Sigmoid colon (tissue), 7 donors: ENCODE data around the gene PRDM11. TPM values are rescaled to one million over a fixed set of nuclear protein-coding genes. Genes with fewer than 3 reads are reported as not detected.

Experiments
- DNase-seq: peaks from one replicate; pipeline ENCODE4 v3.0.0-alpha.2; 2019
- H3K27ac ChIP-seq, 4 donors: fragments of 200-600 bp; sonication (generic); one replicate each; pipeline ENCODE4 v1.5.1; 2016 to 2019; ENCODE audit warnings: mild to moderate bottlenecking in 1 of 4
- H3K27me3 ChIP-seq, 3 donors: fragments of 200-600 bp; sonication (generic); one replicate each; pipeline ENCODE4 v1.5.1; 2019; ENCODE audit warnings: mild to moderate bottlenecking in 1 of 3
- H3K36me3 ChIP-seq, 4 donors: fragments of 200-600 bp; sonication (generic); one replicate each; pipeline ENCODE4 v1.5.1; 2016 to 2019
- H3K4me1 ChIP-seq, 4 donors: fragments of 200-600 bp; sonication (generic); one replicate each; pipeline ENCODE4 v1.5.1; 2017 to 2019
- H3K4me3 ChIP-seq, 4 donors: fragments of 200-600 bp; sonication (generic); one replicate each; pipeline ENCODE4 v1.5.1; 2017 to 2019; ENCODE audit warnings: mild to moderate bottlenecking in 2 of 4, moderate library complexity in 1 of 4
- H3K9me3 ChIP-seq, 4 donors: fragments of 200-600 bp in 3 of 4; sonication (generic) in 3 of 4; one replicate each; pipeline versions ENCODE4 v1.5.1 to v1.6.1; 2013 to 2019
- CTCF ChIP-seq, 4 experiments: fragments of 450-650 bp in 3 of 4; fragments of 200-600 bp in 1 of 4; IDR thresholded peaks; one replicate each; pipeline ENCODE4 v1.5.1; 2016 to 2019; ENCODE audit warnings: antibody characterized with exemption in 4 of 4, mild to moderate bottlenecking in 3 of 4, moderate library complexity in 2 of 4
- EP300 ChIP-seq, 4 donors: sonication (generic); formaldehyde crosslinking; IDR thresholded peaks; one replicate each; pipeline ENCODE4 v1.6.1; 2017; ENCODE audit warnings: antibody characterized with exemption in 4 of 4
- POLR2A ChIP-seq, 2 donors: fragments of 450-650 bp; IDR thresholded peaks; one replicate each; pipeline ENCODE4 v1.6.1; 2016; ENCODE audit warnings: antibody characterized with exemption in 2 of 2, mild to moderate bottlenecking in 2 of 2, moderate library complexity in 2 of 2
- POLR2AphosphoS5 ChIP-seq, 4 donors: sonication (generic); formaldehyde crosslinking; IDR thresholded peaks; one replicate each; pipeline ENCODE4 v1.6.1; 2017; ENCODE audit warnings: antibody characterized with exemption in 4 of 4
- WGBS, 2 donors: extraction: QIAGEN DNeasy Blood & Tissue Kit; methylation state at CpG; one replicate each; pipeline ENCODE4 v1.1.7; 2013; 5-methylcytosine and 5-hydroxymethylcytosine counted together
- intact Hi-C: fragments of 100-400 bp; cut with DNase I; formaldehyde crosslinking; loops from one replicate; pipeline ENCODE4 v1.15.1; 2023
- polyA plus RNA-seq, 3 donors: library from polyadenylated mRNA; stranded (reverse); fragments of 200-250 nt; gene quantifications; one replicate each; pipeline ENCODE4 v1.2.3, GENCODE V29; 2013
- total RNA-seq, 4 donors: library from RNA; depleted of rRNA; stranded (reverse); fragments of >200 nt; gene quantifications; one replicate each; pipeline ENCODE4 v1.1.0, GENCODE V29; 2016
- donor health status: healthy with polysubstance abuse.
- donor health status: Bipolar disorder and iron deficiency.
- donor health status: healthy.

Gene PRDM11
- total and polyA plus RNA-seq, 7 donors = 0.92 to 23.2 (median 12.7) TPM

- peaks cover 5 to 36% (median 14%) of the 10 kb centered on the region in 4 donors for H3K36me3 ChIP-seq
- peak overlapping the region; percentile 55 to 76 (median 68) for H3K4me3 ChIP-seq
- no peaks in the 10 kb centered on the region for H3K27me3 ChIP-seq
- peak overlapping the region; percentile 82 to 93 (median 88) for H3K27ac ChIP-seq
- TF ChIP-seq CTCF (IDR thresholded peaks at IDR 0.05) (no peak), POLR2AphosphoS5 (IDR thresholded peaks at IDR 0.05) (peak; percentile 24 to 75 (median 43))
- 1 to 2% methylated on average over 33 of the region's 33 CpGs for WGBS, 2 donors
- intact Hi-C loops = loop anchor here (1.0 to 10.0 kb wide), 4 partner anchors 28 to 154 kb away; no protein-coding TSS in a partner anchor
- peaks cover 0 to 47% (median 39%) of the 10 kb centered on the region in 4 donors for H3K4me1 ChIP-seq
- DNase-seq = peak; percentile 88
- no peaks in the 10 kb centered on the region for H3K9me3 ChIP-seq
Observed at GRCh38 chr11:45180848-45181192, 34.4 kb downstream of the PRDM11 start.

- Histone ChIP-seq H3K27me3 (no peaks in the 10 kb centered on the region), H3K4me1 (peaks cover 0 to 47% (median 39%) of the 10 kb centered on the region in 4 donors), H3K27ac (peak overlapping the region; percentile 82 to 93 (median 88)), H3K9me3 (no peaks in the 10 kb centered on the region), H3K36me3 (peaks cover 6 to 40% (median 16%) of the 10 kb centered on the region in 4 donors), H3K4me3 (peak overlapping the region; percentile 55 to 76 (median 68))
- TF ChIP-seq EP300 (IDR thresholded peaks at IDR 0.05) (no peak), POLR2A (IDR thresholded peaks at IDR 0.05) (no peak), CTCF (IDR thresholded peaks at IDR 0.05) (no peak), POLR2AphosphoS5 (IDR thresholded peaks at IDR 0.05) (no peak)
- DNase-seq = peak; percentile 67
- WGBS, 2 donors = 40 to 61% methylated on average over 25 of the region's 25 CpGs
- intact Hi-C loops = loop anchor here (1.0 to 10.0 kb wide), 3 partner anchors 34 to 153 kb away; no protein-coding TSS in a partner anchor
Observed at GRCh38 chr11:45181193-45181888, 34.9 kb downstream of the PRDM11 start.

GRCh38 chr11:45181889-45182550, 35.6 kb downstream of the PRDM11 start:
- H3K4me1 ChIP-seq = peaks cover 0 to 44% (median 37%) of the 10 kb centered on the region in 4 donors
- no peaks in the 10 kb centered on the region for H3K27me3 ChIP-seq
- no peaks in the 10 kb centered on the region for H3K9me3 ChIP-seq
- peaks cover 11 to 46% (median 17%) of the 10 kb centered on the region in 4 donors for H3K36me3 ChIP-seq
- no peak for TF ChIP-seq POLR2A (IDR thresholded peaks at IDR 0.05)
- no peak for TF ChIP-seq POLR2AphosphoS5 (IDR thresholded peaks at IDR 0.05)
- no peak for TF ChIP-seq EP300 (IDR thresholded peaks at IDR 0.05)
- TF ChIP-seq CTCF (IDR thresholded peaks at IDR 0.05) = no peak
- peak; percentile 58 for DNase-seq
- peak overlapping the region; percentile 82 to 93 (median 88) for H3K27ac ChIP-seq
- intact Hi-C loops = loop anchor here (1.0 to 10.0 kb wide), 3 partner anchors 35 to 153 kb away; no protein-coding TSS in a partner anchor
- WGBS, 2 donors = 94 to 95% methylated on average over 14 of the region's 14 CpGs
- peak overlapping the region in 3 of 4 donors; percentile 66 to 76 (median 69) for H3K4me3 ChIP-seq

GRCh38 chr11:45182902-45183301, 36.5 kb downstream of the PRDM11 start:
- DNase-seq = peak; percentile 65
- Histone ChIP-seq H3K9me3 (no peaks in the 10 kb centered on the region), H3K27ac (peak overlapping the region in 1 of 4 donors; percentile 91), H3K36me3 (peaks cover 11 to 55% (median 18%) of the 10 kb centered on the region in 4 donors), H3K27me3 (no peaks in the 10 kb centered on the region), H3K4me1 (peaks cover 0 to 39% (median 33%) of the 10 kb centered on the region in 4 donors), H3K4me3 (no peak overlapping the region)
- TF ChIP-seq POLR2AphosphoS5 (IDR thresholded peaks at IDR 0.05) (peak in 1 of 4 donors; percentile 10), CTCF (IDR thresholded peaks at IDR 0.05) (peak in 3 of 4 experiments; percentile 19 to 38 (median 22)), EP300 (IDR thresholded peaks at IDR 0.05) (no peak)
- WGBS, 2 donors = 91 to 95% methylated on average over 14 of the region's 14 CpGs
- intact Hi-C loops = loop anchor here (10.0 kb wide), 1 partner anchor 152 kb away; no protein-coding TSS in a partner anchor
